SH-SY5Y (cell line): ENCODE data around the gene GRK6.

Experiments
- GATA2 ChIP-seq: IDR thresholded peaks from 2 replicates; pipeline ENCODE4 v1.6.1; 2011; ENCODE audit warnings: mild to moderate bottlenecking, low read depth, low read length
- GATA3 ChIP-seq: IDR thresholded peaks from 2 replicates; pipeline ENCODE4 v1.6.1; 2011; ENCODE audit warnings: low read depth, mild to moderate bottlenecking, low read length, moderate library complexity

GRCh38 chr5:177478711-177479646 is 52.5 kb downstream of the GRK6 start:
- TF ChIP-seq GATA3 (no peak), GATA2 (peak; percentile 65)
